NCI-H2107 treated with DMSO at 0.1 percent for 48 hours (cell line): ENCODE results near the gene CDC20.

Source experiments
- DNase-seq: peaks from one replicate; lab custom pipeline; 2025; ENCODE audit not compliant: unreplicated experiment; lab: John Stamatoyannopoulos, UW

The CDC20 gene

DNA sequence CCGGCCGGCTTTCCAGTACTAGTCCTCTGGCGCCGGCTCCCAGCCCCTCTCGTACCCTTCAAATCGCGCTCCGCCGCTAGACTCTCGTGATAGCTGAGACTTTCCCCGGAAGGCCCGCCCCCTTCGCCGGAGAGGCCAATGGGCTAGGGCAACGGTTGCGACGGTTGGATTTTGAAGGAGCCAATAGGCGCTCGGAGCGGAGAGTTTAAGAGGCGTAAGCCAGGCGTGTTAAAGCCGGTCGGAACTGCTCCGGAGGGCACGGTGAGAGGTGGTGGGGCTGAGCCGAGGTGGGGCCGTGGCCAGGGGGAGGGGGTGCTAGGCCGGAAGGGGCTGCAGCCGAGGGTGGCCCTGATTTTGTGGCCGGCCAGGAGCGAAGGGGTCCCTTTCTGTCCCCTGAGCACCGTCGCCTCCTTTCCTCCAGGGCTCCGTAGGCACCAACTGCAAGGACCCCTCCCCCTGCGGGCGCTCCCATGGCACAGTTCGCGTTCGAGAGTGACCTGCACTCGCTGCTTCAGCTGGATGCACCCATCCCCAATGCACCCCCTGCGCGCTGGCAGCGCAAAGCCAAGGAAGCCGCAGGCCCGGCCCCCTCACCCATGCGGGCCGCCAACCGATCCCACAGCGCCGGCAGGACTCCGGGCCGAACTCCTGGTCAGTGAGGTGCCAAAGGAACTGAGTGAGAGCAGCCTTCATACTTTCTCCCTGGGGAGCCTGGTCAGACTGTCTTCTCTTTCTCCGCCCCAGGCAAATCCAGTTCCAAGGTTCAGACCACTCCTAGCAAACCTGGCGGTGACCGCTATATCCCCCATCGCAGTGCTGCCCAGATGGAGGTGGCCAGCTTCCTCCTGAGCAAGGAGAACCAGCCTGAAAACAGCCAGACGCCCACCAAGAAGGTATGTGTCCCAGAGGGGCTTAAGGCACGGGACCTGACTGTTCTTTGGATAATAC is at the start of gene CDC20:
Gene CDC20 (plus strand): TSS at position 236 of the 948 bp plus-strand sequence. CDS start 235 bp downstream, at position 471.
- DNase-seq: peak; percentile 98

DNA sequence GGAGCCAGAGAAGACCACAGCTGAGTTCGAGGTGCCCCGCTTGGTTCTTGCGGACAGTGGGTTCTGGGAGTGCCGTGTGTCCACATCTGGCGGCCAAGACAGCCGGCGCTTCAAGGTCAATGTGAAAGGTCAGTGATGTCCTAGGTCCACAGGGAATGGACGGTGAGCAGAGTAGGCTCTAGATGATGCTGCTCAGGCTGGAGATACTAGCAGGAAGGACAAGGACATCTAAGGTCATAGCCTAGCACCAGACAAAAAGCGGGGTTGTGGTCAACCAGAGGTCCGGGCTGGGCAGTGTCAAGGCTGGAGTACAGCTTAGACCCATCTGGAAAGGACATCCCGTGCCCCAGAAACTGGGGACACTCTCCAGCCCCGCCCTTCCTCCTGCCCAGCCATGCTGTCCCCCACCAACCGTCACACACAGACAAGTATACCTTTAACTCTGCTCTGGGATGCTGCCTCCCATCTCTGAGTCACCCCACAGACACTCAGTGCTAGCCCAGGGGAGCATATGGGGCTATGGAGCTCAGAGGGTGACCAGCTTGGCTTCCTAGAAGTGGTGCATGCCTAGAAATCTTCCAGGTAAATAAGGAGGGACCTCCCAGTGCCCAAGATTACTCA is 49.3 kb upstream of the CDC20 start:
- DNase-seq: no peak

DNA sequence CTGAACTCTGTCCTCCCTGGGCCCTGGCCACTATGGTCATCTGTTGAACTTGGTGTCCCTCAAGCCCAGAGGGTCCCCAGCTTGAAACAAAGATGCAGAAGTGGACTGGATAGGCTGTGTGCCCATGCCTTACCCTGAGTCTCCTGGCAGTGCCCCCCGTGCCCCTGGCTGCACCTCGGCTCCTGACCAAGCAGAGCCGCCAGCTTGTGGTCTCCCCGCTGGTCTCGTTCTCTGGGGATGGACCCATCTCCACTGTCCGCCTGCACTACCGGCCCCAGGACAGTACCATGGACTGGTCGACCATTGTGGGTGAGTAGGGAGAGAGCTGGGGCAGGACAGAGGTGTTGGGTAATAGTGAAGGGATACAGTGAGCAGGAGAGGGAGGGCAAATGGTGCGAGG is 47.3 kb upstream of the CDC20 start:
- DNase-seq: no peak

DNA sequence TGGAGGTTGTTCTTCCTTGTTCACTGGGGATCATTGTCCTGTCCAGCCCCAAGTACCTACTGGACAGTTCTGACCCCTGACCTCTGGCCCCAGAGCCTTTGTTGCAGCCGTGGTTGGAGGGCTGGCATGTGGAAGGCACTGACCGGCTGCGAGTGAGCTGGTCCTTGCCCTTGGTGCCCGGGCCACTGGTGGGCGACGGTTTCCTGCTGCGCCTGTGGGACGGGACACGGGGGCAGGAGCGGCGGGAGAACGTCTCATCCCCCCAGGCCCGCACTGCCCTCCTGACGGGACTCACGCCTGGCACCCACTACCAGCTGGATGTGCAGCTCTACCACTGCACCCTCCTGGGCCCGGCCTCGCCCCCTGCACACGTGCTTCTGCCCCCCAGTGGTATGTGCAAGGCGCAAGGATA is 46.6 kb upstream of the CDC20 start:
- DNase-seq: no peak

GRCh38 chr1:43312663-43313515 is 45.9 kb upstream of the CDC20 start:
- DNase-seq: no peak

DNA sequence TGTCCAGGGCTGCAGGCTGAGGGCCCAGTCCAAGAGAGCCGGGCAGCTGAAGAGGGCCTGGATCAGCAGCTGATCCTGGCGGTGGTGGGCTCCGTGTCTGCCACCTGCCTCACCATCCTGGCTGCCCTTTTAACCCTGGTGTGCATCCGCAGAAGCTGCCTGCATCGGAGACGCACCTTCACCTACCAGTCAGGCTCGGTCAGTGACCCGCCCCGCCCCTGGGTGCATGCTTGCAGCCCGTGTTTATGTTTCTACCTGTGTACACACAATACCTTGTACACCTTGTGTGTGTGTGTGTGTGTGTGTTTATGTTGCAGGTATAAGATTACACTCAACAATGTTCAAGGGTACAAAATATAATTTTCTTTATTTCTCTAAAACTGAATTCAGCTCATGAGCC is 45.0 kb upstream of the CDC20 start:
- no peak for DNase-seq

DNA sequence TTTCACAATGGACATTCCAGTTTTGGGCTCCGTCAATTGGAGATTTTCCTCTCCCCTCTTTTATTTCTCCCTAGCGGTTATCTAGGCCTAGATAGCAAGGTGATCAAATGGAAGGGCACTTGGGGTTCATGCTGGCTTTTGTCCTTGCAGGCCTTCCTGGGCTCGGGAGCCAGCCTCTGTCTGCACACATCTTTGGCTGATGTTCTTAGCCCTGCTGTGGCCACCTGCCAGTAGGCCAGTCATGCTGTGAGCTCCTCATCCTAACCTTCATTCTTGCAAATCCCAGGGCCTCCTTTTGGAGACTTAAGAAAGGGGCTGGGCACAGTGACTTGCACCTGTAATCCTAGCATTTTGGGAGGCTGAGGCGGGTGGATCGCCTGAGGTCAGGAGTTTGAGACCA is 44.5 kb upstream of the CDC20 start:
- DNase-seq: no peak

GRCh38 chr1:43315481-43315880 is 43.3 kb upstream of the CDC20 start:
- DNase-seq: no peak

- DNase-seq: no peak
Observed at GRCh38 chr1:43315963-43316737, 42.6 kb upstream of the CDC20 start.

DNA sequence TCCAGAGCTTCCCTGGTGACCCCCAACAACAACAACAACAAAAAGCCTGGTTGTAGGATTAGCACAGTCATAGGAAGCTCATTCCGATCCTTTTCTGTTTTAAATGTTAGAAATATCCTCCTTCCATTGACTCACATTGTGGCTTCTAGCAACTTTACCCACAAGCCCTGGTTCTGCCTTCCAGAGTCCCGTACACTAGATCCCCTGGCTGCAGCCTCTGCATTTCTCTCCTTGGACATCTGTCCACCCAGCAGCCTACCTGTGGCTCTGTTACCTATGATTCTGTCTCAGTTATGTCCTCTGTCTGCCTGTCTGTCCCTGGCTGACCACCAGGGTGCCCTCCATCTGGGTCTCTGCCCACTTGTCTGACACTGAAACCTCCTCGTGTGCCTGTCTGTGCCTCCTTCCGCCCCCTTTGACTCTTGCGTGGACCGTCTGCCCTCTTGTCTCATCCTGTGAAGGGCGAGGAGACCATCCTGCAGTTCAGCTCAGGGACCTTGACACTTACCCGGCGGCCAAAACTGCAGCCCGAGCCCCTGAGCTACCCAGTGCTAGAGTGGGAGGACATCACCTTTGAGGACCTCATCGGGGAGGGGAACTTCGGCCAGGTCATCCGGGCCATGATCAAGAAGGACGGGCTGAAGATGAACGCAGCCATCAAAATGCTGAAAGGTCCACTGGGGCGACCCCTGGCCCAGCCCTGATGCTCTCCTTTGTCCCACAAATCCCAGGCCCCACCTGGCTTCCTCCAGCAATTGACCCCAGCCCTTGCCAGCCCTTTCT is 41.9 kb upstream of the CDC20 start:
- no peak for DNase-seq

- DNase-seq: no peak
Observed at GRCh38 chr1:43317817-43318471, 40.8 kb upstream of the CDC20 start.

DNA sequence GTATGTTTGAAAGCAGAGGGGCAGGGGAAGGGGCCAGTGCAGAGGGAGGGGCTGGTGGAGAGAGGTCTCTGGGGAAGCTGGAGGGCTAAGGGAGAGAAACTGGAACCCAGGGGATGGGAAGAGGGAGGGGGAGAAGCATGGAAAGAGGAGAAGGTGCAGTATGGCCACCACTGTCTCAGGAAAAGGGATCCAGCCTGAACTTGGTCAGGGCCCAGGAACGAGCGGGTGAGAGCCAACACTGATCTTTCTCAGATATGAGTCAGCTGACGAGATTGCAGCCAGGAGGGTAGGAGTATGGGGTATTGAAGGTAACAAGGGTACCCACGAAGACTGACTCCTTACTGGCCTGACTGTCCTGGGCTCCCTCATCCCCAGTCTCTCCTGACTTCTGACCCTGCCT is 40.0 kb upstream of the CDC20 start:
- no peak for DNase-seq

DNA sequence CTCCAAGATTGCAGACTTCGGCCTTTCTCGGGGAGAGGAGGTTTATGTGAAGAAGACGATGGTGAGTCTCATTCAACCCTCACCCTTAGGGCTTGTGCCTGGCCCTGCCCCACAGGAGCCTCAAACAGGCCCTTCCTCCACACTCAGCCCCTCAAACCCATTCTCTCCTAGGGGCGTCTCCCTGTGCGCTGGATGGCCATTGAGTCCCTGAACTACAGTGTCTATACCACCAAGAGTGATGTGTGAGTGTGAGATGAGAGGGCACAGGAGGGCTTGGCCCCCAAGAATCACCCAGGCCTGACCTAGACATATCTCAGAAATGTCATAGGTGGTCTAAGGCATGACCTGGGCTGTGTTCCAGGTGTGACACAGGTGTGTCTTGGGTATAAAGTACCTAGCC is 39.5 kb upstream of the CDC20 start:
- DNase-seq: no peak

- DNase-seq: no peak
Observed at GRCh38 chr1:43319766-43320165, 39.0 kb upstream of the CDC20 start.

DNA sequence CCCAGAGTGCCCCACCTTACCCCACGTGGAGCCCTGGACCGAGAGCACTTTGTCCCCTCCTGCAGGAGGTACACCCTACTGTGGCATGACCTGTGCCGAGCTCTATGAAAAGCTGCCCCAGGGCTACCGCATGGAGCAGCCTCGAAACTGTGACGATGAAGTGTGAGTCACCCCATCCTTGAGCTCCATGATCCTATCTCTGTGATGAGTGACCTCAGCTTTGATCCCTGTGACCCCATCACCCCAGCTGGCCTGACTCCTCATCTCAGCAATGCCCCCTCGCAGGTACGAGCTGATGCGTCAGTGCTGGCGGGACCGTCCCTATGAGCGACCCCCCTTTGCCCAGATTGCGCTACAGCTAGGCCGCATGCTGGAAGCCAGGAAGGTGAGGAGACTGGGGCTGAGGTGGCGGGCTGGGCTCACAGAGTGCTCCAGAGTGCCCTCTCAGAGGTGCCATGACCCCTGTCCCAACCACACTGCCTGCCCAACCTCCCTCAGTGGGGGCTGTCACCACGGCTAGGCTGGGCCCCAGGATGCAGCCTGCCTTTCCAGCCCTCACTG is 37.4 kb upstream of the CDC20 start:
- no peak for DNase-seq

DNA sequence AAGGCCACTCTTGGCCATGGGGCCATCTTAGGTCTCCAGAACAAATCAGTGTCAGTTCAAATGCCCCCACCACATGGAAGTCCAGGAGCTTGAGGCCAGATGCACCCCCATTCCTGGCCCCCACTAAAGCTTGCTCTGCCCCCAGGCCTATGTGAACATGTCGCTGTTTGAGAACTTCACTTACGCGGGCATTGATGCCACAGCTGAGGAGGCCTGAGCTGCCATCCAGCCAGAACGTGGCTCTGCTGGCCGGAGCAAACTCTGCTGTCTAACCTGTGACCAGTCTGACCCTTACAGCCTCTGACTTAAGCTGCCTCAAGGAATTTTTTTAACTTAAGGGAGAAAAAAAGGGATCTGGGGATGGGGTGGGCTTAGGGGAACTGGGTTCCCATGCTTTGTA is 36.3 kb upstream of the CDC20 start:
- no peak for DNase-seq

- no peak for DNase-seq
Observed at GRCh38 chr1:43324810-43325209, 34.0 kb upstream of the CDC20 start.

DNA sequence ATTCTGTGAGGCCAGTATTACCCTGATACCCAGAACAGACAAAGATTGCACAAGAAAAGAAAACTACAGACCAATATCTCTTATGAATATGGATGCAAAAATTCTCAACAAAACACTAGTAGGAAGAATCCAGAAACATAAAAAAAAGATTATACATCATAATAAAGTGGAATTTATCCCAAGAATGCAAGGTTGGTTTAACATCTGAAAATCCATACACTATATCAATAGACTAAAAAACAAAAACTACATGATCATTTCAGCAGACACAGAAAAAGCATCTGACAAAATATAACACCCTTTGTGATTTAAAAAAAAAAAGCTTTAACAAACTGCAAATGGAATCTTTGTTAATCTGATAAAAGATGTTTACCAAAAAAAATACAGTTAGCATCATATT is 33.4 kb upstream of the CDC20 start:
- DNase-seq: no peak
